ENCODE measurements around the gene WDR1. TPM values are rescaled to one million over a fixed set of nuclear protein-coding genes. Genes with fewer than 3 reads are reported as not detected.

The WDR1 gene
- total RNA-seq, 1 experiment from 2014 or later: 237 TPM

DNA sequence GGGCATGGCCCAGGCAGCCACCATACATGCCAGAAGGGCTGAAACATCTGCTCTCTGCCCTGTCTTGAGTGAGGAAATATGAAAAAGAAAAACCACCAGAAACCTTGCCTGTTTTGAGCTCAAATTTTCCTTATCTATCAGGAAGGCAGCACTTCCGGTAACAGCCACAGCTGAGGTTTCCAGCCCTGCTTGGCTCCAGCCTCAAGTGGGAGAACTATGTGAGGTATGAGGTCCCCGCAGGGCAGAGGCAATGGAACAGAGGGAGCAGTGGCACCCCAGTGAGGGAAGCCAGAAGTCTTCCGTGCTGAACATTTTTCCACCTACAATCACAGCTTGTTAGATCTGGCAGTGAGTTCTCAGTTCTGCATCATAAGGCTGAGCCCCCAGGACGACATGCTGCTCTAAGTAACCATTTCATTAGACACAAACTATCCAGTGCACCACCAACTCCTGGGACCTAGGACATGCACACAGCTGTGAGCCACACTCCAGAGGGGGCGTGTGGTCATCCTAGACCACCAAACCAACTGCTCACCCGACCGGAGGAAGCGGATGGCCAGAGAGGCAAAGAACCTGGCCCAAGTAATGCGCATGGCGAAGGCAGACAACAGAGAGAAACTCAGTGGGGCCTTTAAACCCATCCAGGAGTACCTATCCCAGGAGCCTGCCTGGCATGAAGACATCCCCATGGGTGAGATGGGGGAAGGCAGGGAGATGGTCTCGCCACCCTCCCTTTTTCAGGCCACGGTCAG is 22.6 kb downstream of the WDR1 start:
- in situ Hi-C loops (cut with HindIII; ENCODE audit: low pct_unique_long_range_greater_than_20kb, low sequenced_read_pairs): no loop called here
- no peak for DNase-seq (ENCODE audit: low read depth)

DNA sequence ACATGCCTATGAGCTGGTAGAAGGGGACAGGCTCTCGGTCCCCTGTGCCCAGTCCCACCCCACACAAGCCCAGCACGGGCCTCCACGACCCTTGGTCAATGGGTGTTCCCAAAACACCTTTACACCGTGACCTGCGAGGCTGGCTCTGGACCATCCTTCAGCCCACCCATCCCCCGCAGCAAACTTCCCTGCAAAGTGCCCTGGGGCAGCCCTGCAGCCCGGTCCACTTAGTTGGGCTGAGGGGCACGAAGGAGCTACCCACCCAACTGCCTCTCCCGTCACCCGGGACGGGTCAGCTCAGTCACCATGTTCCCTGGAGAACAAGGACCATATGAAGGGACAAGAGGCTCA is 23.4 kb downstream of the WDR1 start:
- in situ Hi-C loops (cut with HindIII; ENCODE audit: low pct_unique_long_range_greater_than_20kb, low sequenced_read_pairs): no loop called here
- no peak for DNase-seq (ENCODE audit: low read depth)

DNA sequence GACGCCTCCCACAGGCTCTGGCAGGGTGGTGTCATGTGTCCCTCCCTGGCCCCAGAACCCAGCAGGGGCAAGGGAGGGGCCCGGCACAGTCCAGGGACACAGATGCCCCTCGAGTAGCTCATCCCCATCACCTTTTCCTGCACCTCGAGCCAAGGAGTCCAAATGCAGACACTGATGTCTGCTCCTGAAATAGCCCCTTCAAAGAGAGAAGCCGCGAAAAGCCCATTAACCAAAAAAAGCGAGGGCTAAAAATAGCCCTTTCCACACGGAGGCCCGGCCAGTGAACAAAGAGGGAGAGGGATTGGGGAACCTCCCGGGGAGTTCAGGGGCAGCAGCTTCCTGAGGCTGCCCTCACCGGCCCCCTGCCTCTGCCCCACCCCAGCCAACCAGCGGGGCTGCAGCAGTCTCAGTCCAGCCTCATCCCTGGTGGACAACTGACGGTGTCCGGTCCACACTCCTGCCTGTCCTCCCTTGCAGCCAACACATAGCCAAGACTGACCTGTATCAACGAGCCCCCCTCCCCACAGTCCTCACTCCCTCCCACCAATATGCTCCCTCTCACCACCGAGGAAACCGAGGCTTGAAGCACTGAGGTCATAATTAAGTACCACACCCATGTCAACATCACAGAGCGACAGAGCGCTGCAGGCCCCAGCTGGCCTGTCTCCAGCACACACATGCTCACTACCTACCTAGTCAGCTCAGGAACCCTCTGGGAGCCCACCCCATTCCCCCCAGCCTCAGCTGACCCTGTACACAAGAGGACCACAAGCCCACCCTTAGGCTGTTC is 23.9 kb downstream of the WDR1 start:
- DNase-seq (ENCODE audit: low read depth): no peak
- in situ Hi-C loops (cut with HindIII; ENCODE audit: low pct_unique_long_range_greater_than_20kb, low sequenced_read_pairs): no loop called here

DNA sequence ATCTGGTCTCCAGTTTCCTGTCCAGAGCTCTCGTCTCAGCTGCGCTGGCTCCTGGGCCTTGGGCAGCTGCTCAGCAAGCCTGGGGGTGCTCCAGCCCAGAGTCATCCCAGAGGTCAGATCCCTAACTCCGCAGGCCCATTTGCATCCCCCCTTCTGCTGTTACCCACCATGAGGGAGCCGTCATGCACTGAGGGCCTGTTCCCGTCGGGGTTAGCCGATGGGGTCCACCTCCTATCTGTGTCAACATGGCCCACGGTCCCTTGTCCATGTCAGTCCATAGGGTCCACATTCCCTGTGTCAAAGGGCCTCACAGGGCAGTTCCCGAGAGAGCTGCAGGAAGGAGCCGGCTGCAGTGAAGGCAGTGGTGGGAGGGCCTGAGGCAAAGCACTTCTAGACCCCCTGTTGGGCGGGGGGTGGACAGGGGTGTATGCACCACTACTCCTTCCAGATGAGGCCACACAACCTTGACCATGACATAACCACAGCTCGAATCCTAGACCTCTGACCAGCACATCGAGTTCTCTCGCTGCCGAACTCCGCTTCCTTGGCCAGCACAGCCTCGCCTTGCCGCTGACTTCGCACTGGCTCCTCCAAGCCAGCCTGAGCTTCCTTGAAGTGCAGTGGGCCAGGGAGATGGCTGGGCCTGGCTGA is 24.9 kb downstream of the WDR1 start:
- DNase-seq (ENCODE audit: low read depth): no peak
- in situ Hi-C loops (cut with HindIII; ENCODE audit: low pct_unique_long_range_greater_than_20kb, low sequenced_read_pairs): no loop called here

DNA sequence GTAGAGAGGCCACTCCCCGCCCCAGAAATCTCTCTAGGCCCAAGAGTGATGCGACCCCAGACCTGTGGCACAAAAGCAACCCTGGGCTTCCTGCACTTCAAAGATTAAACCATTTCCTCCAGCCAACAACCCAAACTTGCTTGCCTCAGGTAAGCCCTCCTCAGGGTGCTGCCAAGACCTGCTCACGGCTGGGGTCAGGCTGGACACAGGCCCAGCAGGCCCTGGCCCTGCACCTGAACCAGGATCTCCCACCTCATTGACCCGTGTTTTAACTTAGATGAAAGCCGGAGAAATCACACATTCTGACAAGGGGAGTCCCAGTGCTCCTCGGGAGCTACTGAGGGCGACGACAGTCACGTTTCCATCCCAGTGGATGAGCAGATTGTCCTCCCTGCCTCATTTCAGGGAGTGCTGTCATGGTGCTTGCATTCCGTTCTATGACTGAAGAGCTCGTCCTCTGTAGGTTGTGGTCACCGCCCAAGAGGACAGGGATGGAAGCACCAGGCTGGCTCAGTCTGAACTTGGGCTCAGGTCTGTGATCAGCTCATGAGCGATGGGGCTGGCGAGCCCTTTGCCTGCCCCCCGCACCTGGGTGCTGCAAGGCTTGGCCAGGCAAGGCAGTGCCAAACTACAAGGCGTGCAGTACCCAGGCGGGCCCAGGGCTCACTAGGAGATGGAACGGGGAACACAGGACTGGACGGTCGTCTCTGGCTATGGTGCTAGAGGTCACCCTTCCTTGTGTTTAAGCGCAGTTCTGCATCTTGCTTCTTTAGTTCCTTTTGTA is 25.9 kb downstream of the WDR1 start:
- in situ Hi-C loops (cut with HindIII; ENCODE audit: low pct_unique_long_range_greater_than_20kb, low sequenced_read_pairs): no loop called here
- no peak for DNase-seq (ENCODE audit: low read depth)

DNA sequence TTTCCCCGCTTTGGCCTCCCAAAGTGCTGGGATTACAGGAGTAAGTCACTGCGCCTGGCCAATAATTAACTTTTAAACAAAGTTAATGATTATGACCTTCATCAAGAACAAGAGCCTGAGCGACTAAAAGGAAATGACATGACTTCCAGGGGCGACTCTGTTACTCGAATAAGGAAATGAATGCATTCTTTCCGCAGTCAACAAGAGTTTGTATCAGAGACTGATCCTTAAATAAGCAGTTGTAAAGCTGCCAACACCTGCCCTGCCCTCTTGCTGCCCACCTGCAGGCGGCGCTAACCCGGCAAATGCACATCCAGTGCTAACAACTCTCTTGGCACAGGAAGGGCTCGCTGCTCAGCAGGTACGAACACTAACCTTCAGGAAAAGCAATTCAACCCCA is 27.3 kb downstream of the WDR1 start:
- in situ Hi-C loops (cut with HindIII; ENCODE audit: low pct_unique_long_range_greater_than_20kb, low sequenced_read_pairs): no loop called here
- DNase-seq (ENCODE audit: low read depth): peak; percentile 27

DNA sequence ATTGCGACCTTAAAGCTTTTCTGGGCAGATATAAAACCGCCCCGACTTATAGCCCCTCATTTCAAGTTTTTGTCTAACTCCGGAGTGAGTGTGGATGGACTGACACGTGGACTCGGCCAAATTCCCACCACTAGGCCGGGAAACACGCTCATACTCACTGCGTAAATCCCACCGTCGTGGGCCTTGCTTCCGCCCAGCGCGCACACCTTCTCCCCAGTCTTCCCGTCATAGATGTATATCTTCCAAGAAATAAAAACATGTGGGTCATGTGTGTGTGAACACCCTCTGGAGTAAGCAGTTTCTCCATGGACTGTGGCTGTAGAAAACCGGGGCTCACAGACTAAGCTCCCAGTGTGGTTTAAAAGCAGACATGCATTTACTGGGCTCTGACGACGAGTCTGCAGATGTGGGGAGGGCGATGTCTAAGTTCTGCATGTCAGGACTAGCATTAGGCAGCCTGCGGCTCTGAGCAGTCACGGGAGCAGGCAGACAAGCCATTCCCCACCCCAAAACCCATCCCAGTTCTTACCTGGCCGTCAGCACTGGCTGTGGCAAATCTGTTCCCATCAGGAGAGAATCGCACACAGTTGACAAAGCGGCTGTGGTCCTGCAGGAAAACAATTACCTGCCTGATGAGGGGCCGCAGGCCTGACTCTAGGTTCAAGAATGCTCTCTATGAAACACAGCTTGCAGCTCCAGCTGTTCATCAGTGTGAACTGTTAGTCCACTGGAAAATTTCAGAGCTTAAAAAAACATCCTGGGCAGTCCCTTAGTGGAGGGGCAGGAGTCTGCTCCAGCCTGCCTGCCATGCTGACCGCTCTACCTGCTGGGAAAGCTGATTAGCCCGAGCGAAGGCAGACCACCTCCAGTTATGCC is 28.2 kb downstream of the WDR1 start:
- in situ Hi-C loops (cut with HindIII; ENCODE audit: low pct_unique_long_range_greater_than_20kb, low sequenced_read_pairs): no loop called here
- DNase-seq (ENCODE audit: low read depth): no peak

DNA sequence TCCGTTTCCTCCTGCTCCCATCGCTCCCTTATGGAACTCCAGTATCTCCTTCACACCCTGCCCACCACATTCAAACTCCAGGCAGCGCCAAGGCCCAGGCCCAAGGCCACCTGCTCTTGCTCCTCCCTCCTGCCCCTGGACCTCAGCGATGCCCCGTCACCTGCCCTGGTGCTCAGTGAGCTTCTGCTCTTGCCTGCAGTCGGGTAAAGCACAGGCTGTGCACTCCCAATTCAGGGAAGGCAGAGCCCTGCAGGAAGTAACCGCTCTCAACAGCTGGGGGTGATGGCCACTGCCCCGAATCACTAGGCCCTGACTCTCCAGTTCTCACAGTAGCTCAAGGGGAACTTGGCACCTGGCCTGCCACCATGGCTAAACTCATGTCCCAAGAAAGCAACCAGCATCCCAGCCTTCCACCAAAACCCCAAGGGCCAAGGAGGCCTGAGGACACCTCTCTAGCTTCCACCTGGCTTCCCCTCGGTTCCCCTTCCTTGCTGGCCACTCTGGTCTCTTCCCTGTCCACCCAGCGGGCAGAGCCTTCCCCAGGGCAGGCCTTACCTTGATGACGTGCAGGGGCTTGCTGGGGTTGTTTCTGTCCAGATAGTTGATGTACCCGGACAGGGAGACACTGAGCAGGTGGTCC is 29.3 kb downstream of the WDR1 start:
- in situ Hi-C loops (cut with HindIII; ENCODE audit: low pct_unique_long_range_greater_than_20kb, low sequenced_read_pairs): no loop called here
- DNase-seq (ENCODE audit: low read depth): no peak

DNA sequence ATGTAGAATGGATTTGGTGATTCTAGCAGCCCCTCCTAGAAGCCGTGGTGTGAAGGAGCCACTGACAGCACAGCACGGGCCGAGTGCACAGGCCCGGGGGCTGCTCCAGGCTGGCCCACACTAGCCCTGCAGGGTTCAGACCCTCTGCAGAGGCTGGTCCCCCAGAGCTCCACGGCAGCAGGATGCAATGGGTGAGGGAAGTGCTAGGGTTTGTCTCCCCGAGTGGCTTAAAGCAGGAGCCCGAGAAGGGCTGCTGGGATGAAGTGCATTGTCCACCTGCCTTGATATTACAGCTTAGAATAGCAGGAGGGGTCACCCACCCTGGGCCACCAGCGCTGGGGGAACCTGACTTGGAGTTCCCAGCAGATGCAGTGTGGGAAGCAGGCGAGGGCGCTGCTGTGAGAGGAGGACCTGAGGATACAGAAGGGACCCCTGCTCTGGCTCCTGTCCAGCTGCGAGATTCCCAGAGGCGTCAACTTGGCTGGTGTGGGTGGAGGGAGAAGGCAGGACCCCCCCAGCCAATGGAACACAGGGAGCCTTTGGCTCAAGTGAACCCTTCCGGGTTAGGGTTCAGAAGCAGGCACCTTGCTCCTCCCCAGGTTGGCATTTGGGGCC is 30.0 kb downstream of the WDR1 start:
- no peak for DNase-seq (ENCODE audit: low read depth)
- in situ Hi-C loops (cut with HindIII; ENCODE audit: low pct_unique_long_range_greater_than_20kb, low sequenced_read_pairs): no loop called here

DNA sequence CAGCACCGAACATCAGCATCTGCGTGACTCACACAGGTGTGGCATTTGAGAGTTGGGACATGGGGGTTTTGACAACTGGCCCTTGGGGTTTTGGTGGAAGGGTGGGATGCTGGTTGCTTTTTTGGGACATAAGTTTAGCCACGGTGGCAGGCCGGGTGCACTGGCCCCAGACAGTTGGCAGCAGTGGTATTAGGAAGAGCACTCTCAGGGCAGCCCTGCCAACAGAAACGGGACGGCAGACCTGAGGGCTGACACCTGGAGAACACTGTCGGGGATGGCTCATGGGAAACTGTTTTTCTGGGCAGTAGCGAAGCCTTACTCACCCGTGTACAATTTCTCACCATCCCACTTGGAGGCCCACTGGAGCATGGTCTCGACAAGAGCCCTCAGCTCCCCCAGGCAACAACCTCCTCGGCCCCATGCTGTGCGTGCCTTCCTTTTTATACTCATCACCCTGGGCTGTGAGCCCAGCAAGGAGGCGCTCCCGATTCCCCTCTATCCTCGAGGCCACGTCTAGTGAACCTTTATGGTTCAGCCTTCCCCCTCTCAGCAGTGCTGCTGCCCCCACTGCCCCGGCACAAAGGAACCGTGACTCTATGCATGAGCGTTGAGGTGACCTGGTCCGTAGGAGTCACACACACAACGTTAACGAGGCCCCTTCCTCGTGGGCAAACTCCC is 30.6 kb downstream of the WDR1 start:
- in situ Hi-C loops (cut with HindIII; ENCODE audit: low pct_unique_long_range_greater_than_20kb, low sequenced_read_pairs): no loop called here
- no peak for DNase-seq (ENCODE audit: low read depth)

DNA sequence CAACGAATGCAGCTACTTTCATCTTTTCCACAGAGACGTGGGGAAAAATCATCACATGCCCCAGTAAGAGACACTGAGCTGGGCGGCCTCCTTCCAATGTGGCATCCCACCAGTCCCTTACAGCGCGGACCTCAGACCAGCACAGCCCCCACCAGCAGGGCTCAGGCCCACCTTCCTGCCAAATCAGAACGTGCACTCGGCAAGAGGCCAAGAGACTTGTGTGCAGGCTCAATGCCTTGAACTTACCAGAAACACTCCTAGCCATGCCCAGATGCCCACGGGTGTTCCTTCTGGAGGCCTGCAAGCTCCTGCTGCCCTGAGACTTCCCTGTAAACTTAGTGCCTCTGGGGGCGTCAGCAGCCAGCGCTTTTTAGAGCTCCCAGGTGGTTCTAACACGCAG is 31.2 kb downstream of the WDR1 start:
- in situ Hi-C loops (cut with HindIII; ENCODE audit: low pct_unique_long_range_greater_than_20kb, low sequenced_read_pairs): no loop called here
- no peak for DNase-seq (ENCODE audit: low read depth)

DNA sequence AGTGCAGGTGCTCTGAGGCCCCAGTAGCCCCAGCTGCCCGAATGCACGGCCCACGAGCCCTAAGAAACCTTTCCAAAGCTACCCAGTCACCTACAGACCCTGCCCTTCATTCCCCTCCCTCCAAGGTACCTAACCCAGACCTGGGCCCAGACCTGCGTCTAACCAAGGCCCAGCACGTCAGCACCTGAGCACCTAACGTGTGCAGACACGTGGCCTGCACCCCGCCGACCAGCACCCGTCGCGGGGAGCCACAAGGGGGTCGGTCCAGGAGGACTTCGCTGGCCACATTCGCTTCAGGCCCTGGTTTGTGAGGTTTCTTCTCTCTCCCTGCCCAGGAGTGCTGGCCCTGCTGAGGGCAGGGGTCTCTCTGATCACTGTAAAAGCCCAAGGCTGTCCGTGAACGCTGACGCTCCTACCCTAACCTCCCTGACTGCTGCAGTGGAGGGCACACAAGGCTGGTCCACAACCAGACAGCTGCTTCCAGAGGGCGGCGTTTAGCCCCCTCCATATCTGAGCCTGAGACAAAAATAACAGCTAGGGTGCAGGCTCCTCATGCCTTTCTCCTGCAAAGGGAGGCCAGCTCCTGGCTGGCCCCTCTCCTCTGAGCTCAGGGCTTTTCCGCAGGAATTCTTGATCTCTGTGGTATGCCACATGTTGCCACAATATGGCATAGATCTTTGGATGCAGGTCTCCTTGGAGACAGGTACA is 31.8 kb downstream of the WDR1 start:
- in situ Hi-C loops (cut with HindIII; ENCODE audit: low pct_unique_long_range_greater_than_20kb, low sequenced_read_pairs): no loop called here
- no peak for DNase-seq (ENCODE audit: low read depth)

DNA sequence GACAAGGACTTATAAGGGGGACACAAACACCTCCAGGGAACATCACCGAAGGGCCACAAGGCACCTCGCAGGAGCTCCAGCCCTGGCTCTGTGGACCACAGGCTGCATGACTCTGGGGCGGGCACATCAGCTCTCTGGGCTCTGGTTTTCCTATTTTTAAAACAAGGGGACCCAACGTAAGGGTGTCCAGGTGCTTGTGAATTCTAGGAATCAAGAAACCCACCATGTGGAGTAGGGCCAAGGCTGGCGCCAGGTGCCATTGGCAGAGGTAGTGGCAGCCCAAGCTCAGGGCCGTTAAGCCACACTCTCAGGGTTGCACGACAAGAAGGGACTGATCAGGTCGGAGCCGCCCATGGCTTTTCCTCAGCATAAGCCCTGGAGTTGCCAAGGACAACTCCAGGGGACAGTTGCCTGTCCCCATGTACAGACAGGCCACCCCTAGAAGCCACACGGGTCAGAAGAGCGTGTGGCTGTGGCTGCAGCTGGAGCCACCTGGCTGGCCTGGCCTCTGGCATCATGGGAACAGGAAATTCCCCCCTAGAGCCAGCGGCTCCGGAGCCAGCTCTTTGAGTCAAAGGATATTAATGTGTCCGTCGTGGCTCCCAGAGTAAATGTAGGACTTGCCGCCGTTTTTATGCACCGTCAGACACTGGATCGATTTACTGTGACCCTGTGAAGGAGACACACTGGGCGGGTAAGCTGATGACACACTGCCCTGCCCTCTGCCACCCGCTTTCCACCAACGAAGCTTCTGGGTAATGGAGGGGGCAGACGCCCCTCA is 32.5 kb downstream of the WDR1 start:
- in situ Hi-C loops (cut with HindIII; ENCODE audit: low pct_unique_long_range_greater_than_20kb, low sequenced_read_pairs): no loop called here
- no peak for DNase-seq (ENCODE audit: low read depth)

DNA sequence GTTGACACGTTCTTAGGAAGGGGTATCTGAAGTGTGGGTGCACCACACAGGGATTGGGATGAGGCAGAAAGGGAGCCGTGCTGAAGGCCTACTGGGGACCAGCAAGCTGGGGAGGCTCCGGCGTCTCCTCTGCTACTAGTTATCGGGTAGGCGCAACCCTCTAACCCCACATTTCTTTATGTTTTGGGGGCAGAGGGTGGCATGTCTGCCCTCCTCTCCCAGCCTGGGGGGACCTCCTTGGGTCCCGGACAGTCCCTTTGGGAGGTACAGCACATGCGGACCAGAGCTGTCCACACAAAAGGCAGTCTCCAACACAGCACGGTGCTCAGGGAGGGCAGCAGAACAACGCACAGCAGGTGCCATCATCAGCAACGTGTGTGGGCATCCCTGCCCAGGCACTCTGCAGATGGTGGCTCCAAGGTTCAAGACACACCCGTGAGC is 33.2 kb downstream of the WDR1 start:
- in situ Hi-C loops (cut with HindIII; ENCODE audit: low pct_unique_long_range_greater_than_20kb, low sequenced_read_pairs): no loop called here
- no peak for DNase-seq (ENCODE audit: low read depth)
